A549 (cell line): Measurements from ENCODE around the gene LDLRAD1.

ENCODE experiments used
- CTCF ChIP-seq: fragments of >200 bp; sonication (Bioruptor Twin); formaldehyde crosslinking; IDR thresholded peaks from 3 replicates; pipeline ENCODE4 v1.5.1; 2016
- E2F6 ChIP-seq: IDR thresholded peaks from 2 replicates; pipeline ENCODE4 v1.6.1; 2012; ENCODE audit warnings: low read depth, borderline replicate concordance
- EP300 ChIP-seq, 2 experiments: fragments of >200 bp; sonication (Bioruptor Twin); formaldehyde crosslinking; IDR thresholded peaks; 2 replicates in 1 of 2; 3 replicates in 1 of 2; pipeline ENCODE4 v1.6.1; 2016 to 2017
- HMGXB4 ChIP-seq: fragments of 250-450 bp; sonication (Bioruptor Pico); IDR thresholded peaks from 2 replicates; pipeline ENCODE4 v1.5.0; 2021; ENCODE audit warnings: mild to moderate bottlenecking, moderate library complexity, borderline replicate concordance
- HOXB5 ChIP-seq: fragments of 250-450 bp; sonication (Bioruptor Pico); IDR thresholded peaks from 2 replicates; pipeline ENCODE4 v1.5.0; 2020; ENCODE audit warnings: mild to moderate bottlenecking, moderate library complexity
- PHF8 ChIP-seq: fragments of 200-600 bp; sonication (generic); IDR thresholded peaks from 2 replicates; pipeline ENCODE4 v1.6.1; 2016; ENCODE audit warnings: low read depth, mild to moderate bottlenecking, antibody characterized with exemption, moderate library complexity, borderline replicate concordance
- RFX5 ChIP-seq: fragments of 450-650 bp; IDR thresholded peaks from 2 replicates; pipeline ENCODE4 v1.7.1; 2014; ENCODE audit warnings: antibody characterized with exemption, mild to moderate bottlenecking, moderate library complexity
- ZSCAN20 ChIP-seq: fragments of 250-450 bp; sonication (Bioruptor Pico); IDR thresholded peaks from 2 replicates; pipeline ENCODE4 v1.8.0; 2022; ENCODE audit warnings: mild to moderate bottlenecking, moderate library complexity

GRCh38 chr1:54051933-54052430, 34.0 kb upstream of the LDLRAD1 start:
- TF ChIP-seq CTCF (no peak), PHF8 (no peak), HOXB5 (no peak), EP300 (IDR thresholded peaks at IDR 0.05) (no peak), E2F6 (no peak), RFX5 (no peak), HMGXB4 (CRISPR knock-in tag) (no peak), ZSCAN20 (no peak)
